GM18907 (cell line): Measurements from ENCODE around the gene AHCYL2.
"Not testable (repeated sequence)": the region's sequence is repeated elsewhere in the genome, so short reads cannot be mapped to it uniquely, and the experiment has no call there.

Source experiments
- ATAC-seq: cut with Tn5 transposase; IDR thresholded peaks from one replicate; pipeline ENCODE4 v1.9.1; 2021; ENCODE audit warnings: mild to moderate bottlenecking, moderate library complexity; ENCODE audit not compliant: unreplicated experiment

The AHCYL2 gene

DNA sequence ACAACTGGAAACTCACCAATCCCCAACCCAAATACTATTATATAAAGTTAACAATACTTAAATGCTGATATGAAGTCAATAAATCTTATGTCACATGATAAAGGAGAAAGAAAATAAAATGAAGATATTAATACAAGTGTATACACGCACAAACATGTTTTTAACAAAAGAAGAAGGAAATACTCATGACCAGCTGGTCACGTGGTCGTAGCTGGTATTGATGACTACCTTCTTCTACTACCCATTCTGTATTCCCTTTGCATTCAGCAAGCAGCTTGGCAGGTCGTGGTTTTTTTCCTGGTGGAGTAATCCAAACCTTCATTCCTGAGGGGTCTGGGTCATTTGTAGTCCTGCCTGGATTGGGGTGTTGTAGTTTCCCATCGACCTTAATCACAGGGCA is 219.9 kb downstream of the AHCYL2 start:
- ATAC-seq = not testable (repeated sequence)

GRCh38 chr7:129446925-129447324 is 222.1 kb downstream of the AHCYL2 start:
- ATAC-seq = not testable (repeated sequence)

DNA sequence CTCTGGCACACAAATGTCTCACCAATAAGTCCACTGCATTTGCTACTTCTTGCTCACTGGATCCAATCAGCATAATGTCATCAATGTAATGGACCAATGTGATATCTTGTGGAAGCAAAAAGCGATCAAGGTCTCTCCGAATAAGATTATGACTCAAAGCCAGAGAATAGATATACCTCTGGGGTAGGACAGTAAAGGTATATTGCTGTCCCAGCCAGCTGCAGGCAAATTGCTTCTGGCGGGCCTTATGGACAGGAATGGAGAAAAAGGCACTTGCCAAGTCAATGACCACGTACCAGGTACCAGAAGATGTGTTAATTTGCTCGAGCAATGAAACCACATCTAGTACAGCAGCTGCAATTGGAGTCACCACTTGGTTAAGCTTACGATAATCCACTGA is 222.6 kb downstream of the AHCYL2 start:
- not testable (repeated sequence) for ATAC-seq

DNA sequence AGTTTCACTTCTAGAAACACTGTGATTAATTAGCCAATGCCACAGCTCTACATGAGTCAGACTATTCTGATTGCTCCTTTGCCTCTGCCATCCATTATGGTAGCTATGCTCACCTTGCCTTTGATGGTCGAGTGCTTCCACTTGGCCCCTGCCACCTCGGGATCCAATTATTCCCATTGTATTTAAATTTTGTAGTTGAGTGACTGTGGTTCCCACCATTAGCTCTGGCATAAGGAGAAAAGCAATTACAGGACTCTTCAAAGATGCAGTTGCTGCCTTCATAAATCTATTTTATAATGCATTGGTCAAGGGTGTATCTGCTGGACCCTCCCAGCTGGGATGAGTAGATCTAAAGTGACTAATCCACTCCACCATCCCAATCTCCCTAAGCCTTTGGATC is 223.8 kb downstream of the AHCYL2 start:
- not testable (repeated sequence) for ATAC-seq

GRCh38 chr7:129450295-129450694 is 225.5 kb downstream of the AHCYL2 start:
- ATAC-seq = no peak

- ATAC-seq = no peak
Measured at GRCh38 chr7:129452589-129453231, 227.9 kb downstream of the AHCYL2 start.

- no peak for ATAC-seq
Measured at GRCh38 chr7:129453510-129454248, 228.8 kb downstream of the AHCYL2 start.

GRCh38 chr7:129454249-129454551 is 229.4 kb downstream of the AHCYL2 start:
- no peak for ATAC-seq

DNA sequence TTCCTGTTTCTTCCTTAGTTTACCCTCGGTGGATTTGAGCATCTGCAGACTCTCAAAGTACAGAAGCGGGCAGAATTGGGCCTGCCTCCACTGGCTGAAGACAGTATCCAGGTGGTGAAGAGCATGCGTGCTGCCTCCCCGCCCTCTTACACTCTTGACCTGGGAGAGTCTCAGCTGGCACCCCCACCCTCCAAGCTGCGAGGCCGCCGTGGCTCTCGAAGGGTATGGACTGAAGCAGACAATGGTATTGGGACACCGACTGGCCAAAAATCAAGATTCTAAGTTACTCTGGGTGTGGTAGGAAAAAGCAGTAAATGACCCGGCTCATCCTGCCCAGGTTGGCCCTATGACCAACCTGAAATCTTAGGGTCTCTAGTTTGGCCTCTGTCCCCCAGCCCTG is 231.6 kb downstream of the AHCYL2 start:
- no peak for ATAC-seq

DNA sequence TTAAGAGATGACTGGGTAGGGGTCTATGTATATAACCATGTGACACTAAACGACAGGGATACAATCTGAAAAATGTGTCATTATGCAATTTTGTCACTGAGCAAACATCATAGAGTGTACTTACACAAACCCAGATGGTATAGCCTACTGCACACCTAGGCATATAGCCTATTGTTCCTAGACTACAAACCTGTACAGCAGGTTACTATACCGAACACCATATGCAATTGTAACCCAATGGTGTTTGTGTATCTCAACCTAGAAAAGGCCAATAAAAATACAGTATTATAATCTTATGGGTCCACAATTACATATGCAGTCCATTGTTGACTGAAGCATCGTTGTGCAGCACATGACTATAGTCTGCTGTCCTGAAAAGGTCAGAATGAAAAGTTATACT is 232.3 kb downstream of the AHCYL2 start:
- no peak for ATAC-seq

DNA sequence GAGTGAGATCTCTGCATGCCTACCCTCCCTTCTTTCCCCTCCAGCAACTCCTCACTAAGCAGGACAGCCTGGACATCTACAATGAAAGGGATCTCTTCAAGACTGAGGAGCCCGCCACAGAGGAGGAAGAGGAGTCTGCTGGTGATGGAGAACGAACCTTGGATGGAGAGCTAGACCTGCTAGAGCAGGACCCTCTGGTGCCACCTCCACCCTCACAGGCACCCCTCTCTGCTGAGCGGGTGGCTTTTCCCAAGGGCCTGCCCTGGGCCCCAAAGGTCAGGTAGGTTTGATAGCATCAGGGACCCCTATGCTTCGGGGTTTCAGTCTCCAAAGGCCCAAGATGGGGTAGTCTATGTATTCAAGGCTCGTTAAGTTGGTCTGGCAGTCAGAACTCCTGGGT is 233.3 kb downstream of the AHCYL2 start:
- ATAC-seq = no peak

- ATAC-seq = no peak
Measured at GRCh38 chr7:129461809-129462208, 237.0 kb downstream of the AHCYL2 start.

- ATAC-seq = no peak
Measured at GRCh38 chr7:129462420-129462819, 237.6 kb downstream of the AHCYL2 start.

DNA sequence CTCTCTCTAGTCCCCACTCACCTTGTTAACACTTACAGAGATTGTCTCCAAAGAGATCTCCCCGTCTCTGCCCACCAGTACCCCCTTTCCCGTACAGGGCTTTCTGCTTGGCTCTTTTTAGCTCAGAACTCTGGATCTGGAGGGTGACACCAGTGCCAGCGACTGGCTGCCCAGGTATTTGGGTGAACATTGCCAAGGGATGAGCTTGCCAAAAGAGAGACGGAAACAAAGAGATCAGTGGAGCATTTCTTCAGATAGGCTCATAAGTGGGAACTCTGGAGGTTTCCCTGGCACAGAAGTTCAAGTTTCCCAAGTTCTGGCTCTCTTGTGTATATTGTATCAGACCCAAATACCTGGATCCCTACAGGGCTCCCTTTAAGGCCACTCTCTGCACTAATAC is 239.4 kb downstream of the AHCYL2 start:
- ATAC-seq = no peak

DNA sequence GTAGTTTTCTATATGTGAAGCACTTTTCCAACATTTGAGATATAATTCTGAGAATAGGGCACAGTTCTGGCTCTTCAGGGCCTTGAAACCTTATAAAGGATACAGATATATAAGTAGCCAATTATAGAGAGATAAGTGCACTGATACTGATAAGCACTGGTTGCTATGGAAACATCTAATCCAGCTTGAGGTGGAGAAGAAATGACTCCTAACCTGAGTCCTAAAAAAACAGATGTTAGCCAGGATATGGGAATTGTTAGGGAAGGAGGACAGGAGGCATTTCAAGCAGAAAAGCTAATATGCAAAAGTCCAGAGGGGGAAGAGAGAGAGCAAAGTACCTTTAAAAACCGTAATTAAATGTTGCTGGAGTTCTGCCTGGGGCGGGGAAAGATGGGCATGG is 240.2 kb downstream of the AHCYL2 start:
- ATAC-seq = no peak

DNA sequence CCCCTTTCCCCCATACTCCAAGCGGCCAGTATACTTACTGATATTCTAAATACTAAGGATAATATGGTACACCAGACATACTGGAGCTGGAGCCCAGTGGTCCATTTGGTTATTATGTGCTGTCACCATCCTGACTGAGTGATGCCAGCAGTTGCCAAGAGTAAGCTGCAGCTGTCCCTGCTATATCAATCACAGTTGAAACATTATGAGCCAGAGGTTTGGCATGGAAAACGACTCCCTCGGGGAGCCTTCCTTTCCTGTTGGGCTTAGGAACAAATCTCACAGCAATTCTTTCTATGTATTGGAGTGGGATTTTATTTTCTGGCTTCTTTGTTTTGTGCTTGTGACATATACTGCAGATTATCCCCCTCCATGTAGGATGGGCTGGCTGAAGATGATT is 242.0 kb downstream of the AHCYL2 start:
- ATAC-seq = no peak

DNA sequence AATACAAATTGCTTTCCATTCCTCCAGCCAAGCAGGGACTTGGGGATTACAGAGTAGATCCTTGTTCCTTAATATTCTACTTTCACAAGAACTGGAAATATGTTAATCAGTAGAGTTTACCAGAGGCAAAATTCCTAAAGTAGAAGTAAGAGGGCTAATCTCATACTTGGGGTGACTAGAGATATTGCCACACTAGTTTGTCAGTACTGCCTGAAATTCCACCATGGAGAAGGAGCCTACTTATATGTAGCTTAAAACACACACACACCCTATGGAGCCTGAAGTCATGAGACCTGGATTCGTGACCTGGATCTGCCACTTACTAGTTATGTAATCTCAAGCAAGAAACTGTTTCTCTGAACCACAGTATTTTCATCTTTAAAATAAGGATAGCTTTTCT is 243.3 kb downstream of the AHCYL2 start:
- no peak for ATAC-seq

DNA sequence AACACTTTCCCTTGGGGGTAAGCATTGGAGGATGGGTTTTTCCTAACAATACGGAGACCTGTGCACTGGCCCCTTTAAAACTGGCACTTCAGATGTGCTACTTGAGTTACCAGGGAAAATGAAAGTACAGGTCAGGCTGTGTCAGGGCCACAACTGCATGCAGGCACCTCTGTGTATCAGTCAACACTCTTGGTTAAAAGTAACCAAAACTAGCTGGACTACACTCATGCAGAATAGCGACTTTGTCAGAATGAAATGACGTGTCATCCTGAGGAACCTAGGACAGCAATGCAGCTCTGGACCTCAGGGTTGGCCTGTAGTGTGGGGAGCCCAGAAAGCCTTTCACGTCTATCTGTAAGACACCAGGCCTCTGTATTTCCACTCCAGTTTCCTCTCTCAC is 243.7 kb downstream of the AHCYL2 start:
- no peak for ATAC-seq

DNA sequence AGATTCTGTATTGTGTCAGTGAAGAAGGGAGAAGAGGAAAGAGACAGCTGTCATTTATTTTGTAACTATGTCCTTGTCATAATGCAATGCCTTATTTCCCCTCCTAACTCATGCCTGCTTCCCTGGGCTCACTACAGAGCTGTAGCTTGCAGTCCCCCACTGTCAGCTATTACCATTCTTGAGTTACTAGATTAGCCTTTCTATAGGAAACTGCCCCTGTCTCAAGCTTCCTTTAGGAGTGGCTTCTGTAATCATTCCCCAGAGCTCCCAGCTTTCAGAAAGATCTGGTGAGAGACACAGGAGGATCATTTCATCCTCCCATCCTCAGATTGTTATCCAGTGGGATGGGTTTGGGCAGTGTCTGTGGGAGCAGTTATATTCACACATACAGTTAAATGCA is 245.1 kb downstream of the AHCYL2 start:
- no peak for ATAC-seq

GRCh38 chr7:129470411-129470810 is 245.6 kb downstream of the AHCYL2 start:
- ATAC-seq = no peak

DNA sequence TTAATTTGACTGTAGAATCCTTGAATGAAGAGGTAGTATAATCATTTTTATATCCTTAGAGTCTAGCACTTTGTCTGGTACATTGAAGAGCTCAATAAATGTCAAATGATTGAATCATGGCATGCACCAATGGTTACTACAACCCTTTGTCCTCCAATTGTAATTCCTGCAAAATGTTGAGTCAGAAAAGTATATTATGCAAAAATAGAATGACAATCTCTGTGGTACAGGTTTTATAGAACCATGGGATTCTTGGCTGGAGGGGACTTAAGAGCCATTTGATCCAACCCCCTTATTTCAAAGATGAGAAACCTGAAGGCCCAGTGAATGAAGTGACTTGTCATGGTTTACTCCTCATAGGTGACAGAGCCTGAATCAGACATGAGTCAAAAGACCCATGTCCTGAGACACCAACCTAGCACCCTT is 246.6 kb downstream of the AHCYL2 start:
- ATAC-seq = no peak

GRCh38 chr7:129475931-129476330 is 251.1 kb downstream of the AHCYL2 start:
- ATAC-seq = not testable (repeated sequence)

- ATAC-seq = not testable (repeated sequence)
Measured at GRCh38 chr7:129476398-129476797, 251.6 kb downstream of the AHCYL2 start.
